Muscle layer of colon (tissue), 2 donors: Measurements from ENCODE around the gene GFI1.

Experiments
- H3K27ac ChIP-seq: one replicate; pipeline ENCODE4 v1.7.0; 2013; ENCODE audit warnings: low read depth, mild to moderate bottlenecking, low read length, moderate library complexity
- H3K27me3 ChIP-seq, 2 donors: one replicate each; pipeline ENCODE4 v1.7.0; 2013; ENCODE audit warnings: low read length in 2 of 2, mild to moderate bottlenecking in 2 of 2; ENCODE audit not compliant: insufficient read depth in 2 of 2, control insufficient read depth in 1 of 2
- H3K36me3 ChIP-seq: one replicate; pipeline ENCODE4 v1.7.0; 2013; ENCODE audit warnings: mild to moderate bottlenecking, low read length; ENCODE audit not compliant: insufficient read depth
- H3K4me1 ChIP-seq: one replicate; pipeline ENCODE4 v1.7.0; 2013; ENCODE audit warnings: mild to moderate bottlenecking, low read length; ENCODE audit not compliant: insufficient read depth
- H3K4me3 ChIP-seq, 2 donors: one replicate each; pipeline ENCODE4 v1.7.0; 2013; ENCODE audit warnings: low read length in 2 of 2, low read depth in 1 of 2, mild to moderate bottlenecking in 1 of 2, moderate library complexity in 1 of 2
- H3K9ac ChIP-seq: one replicate; pipeline ENCODE4 v1.7.0; 2013; ENCODE audit warnings: low read length
- H3K9me3 ChIP-seq: one replicate; pipeline ENCODE4 v1.7.0; 2013; ENCODE audit warnings: mild to moderate bottlenecking, low read length
- donor health status: abdominal sarcoma.
- donor health status: Adenocarcinoma of cecum.

GFI1 gene

GRCh38 chr1:92478393-92478792, 8.3 kb downstream of the GFI1 start:
- Histone ChIP-seq H3K4me1 (peaks cover 23% of the 10 kb centered on the region), H3K4me3 (no peak overlapping the region), H3K9ac (no peak overlapping the region), H3K27ac (no peak overlapping the region), H3K36me3 (no peaks in the 10 kb centered on the region), H3K27me3 (peaks cover 26 to 40% of the 10 kb centered on the region in 2 donors), H3K9me3 (no peaks in the 10 kb centered on the region)

DNA sequence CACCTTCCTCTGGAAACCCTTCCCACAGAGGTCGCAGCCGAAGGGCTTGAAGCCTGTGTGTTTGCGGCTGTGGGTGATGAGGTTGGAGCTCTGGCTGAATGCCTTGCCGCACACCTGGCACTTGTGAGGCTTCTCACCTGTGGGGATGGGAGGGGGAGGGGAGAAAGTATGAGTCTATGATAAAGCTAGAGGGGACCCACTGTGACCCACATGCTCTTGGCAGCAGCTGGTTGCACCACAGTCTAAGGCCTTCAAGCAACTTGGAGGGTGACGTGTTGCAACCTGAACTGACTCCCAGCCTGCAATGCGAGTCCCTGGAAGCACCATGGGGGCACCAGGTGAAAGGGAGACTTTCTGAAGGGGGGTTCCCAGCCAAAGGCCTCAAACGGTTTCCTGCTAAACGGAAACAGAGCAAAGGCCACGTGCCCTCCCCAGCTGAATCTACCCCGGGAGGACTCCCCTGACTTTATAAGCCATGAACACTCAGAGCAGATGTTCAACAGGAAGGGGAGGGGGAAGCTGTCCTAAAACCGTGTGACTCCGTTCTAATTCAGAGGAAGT, 10.6 kb downstream of the GFI1 start:
- Histone ChIP-seq H3K9me3 (no peaks in the 10 kb centered on the region), H3K9ac (no peak overlapping the region), H3K36me3 (no peaks in the 10 kb centered on the region), H3K27ac (no peak overlapping the region), H3K27me3 (peaks cover 4 to 18% of the 10 kb centered on the region in 2 donors), H3K4me3 (no peak overlapping the region), H3K4me1 (peaks cover under 1% of the 10 kb centered on the region)

DNA sequence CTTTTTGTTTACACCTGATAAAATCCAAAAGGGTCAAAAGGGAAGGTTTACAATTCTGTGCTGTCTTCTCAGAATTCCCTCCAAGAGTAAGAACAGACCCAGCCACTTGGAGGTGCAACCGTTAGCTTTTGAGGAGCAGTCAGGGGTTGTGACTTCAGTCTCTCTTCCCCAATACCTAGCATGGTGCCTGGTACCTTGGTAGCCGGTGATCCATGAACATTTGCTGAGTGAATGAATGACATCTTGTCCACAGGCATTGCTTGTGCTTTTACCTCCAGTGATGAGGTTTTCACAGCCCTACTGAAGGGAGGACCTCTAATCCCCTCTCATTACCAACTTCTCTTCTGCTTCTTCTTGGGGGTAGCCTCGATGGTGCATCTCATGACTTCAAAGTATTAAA, 11.7 kb downstream of the GFI1 start:
- H3K9ac ChIP-seq: no peak overlapping the region
- no peaks in the 10 kb centered on the region for H3K4me1 ChIP-seq
- no peak overlapping the region for H3K27ac ChIP-seq
- peaks cover 0 to 6% of the 10 kb centered on the region in 2 donors for H3K27me3 ChIP-seq
- no peak overlapping the region for H3K4me3 ChIP-seq
- no peaks in the 10 kb centered on the region for H3K9me3 ChIP-seq
- H3K36me3 ChIP-seq: no peaks in the 10 kb centered on the region

DNA sequence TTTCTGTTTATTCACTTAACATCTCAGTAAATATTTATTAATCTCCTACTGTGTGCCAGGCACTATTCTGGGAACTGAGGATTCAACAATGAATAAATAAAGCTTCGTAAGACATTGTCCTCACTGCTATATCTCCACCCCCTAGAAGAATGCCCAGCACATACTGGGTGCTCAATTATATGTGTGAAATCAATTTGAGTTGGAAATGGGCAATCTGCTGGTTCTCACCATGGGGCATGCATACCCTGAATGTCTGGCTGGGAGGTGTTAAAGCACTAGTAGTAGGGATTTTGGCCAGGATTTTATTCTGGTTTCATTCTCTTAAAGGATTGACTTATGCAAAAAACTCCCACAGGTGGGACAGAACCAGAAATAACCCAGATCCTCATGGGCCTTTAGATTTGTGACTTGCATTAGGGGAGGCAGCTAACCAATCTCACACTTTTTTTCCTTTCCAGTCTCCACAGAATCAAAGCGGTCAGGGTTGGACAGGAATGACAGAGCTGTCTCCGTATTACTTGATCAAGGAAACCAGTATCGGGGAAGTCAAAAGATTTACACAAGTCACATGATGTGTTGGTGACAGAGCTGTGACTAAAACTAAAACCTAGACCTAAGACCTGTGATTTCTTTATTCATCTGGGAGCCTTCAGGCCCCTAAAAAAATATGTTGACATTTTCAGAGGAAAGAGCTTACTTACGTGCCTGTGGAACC, 12.8 kb downstream of the GFI1 start:
- Histone ChIP-seq H3K27ac (no peak overlapping the region), H3K36me3 (no peaks in the 10 kb centered on the region), H3K4me1 (no peaks in the 10 kb centered on the region), H3K9me3 (no peaks in the 10 kb centered on the region), H3K4me3 (no peak overlapping the region), H3K9ac (no peak overlapping the region), H3K27me3 (no peaks in the 10 kb centered on the region)

- Histone ChIP-seq H3K27ac (no peak overlapping the region), H3K36me3 (no peaks in the 10 kb centered on the region), H3K4me1 (no peaks in the 10 kb centered on the region), H3K9ac (no peak overlapping the region), H3K27me3 (no peaks in the 10 kb centered on the region), H3K9me3 (no peaks in the 10 kb centered on the region), H3K4me3 (no peak overlapping the region)
Observed at GRCh38 chr1:92470216-92470615, 16.5 kb downstream of the GFI1 start.

GRCh38 chr1:92466683-92467352, 19.9 kb downstream of the GFI1 start:
- Histone ChIP-seq H3K9me3 (no peaks in the 10 kb centered on the region), H3K27ac (no peak overlapping the region), H3K36me3 (no peaks in the 10 kb centered on the region), H3K27me3 (no peaks in the 10 kb centered on the region), H3K9ac (no peak overlapping the region), H3K4me3 (no peak overlapping the region), H3K4me1 (no peaks in the 10 kb centered on the region)

GRCh38 chr1:92465256-92465647, 21.5 kb downstream of the GFI1 start:
- Histone ChIP-seq H3K27me3 (no peaks in the 10 kb centered on the region), H3K4me1 (no peaks in the 10 kb centered on the region), H3K9ac (no peak overlapping the region), H3K9me3 (no peaks in the 10 kb centered on the region), H3K27ac (no peak overlapping the region), H3K4me3 (no peak overlapping the region), H3K36me3 (no peaks in the 10 kb centered on the region)

GRCh38 chr1:92464588-92465255, 22.0 kb downstream of the GFI1 start:
- Histone ChIP-seq H3K4me1 (no peaks in the 10 kb centered on the region), H3K27ac (no peak overlapping the region), H3K9ac (no peak overlapping the region), H3K36me3 (no peaks in the 10 kb centered on the region), H3K27me3 (no peaks in the 10 kb centered on the region), H3K4me3 (no peak overlapping the region), H3K9me3 (no peaks in the 10 kb centered on the region)

DNA sequence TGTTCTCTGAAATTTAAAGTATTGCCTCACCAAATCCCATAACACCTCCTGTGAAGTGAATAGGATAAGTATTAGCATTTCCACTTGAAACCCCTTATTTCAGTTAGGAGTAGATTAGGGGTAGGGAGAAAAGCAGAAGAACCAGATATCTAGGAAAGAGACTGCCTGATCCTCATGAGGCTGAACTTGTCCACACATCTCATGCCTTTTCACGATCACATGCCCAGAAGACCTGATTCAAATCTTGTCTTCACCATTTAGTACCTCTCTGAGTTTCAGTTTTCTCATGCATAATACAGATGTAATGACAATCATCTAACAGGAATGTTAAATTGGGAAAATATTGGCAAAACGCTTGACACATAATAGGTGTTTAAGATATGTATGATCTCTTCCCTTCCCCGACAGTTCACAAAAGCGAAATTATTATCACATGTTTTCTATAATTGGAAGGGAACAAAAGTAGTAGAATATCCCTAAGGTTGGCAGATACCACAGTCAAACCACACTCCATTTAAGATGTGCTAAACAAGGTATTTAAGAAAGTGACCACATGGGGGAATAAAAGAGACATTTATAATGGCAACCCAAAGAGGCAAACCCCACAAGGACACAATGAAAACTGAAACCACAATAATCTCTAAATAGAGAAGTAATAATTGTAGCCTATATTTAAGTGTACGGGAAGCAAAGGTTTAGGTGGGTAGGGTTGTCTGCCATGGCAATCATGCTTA, 25.2 kb downstream of the GFI1 start:
- Histone ChIP-seq H3K4me3 (no peak overlapping the region), H3K9ac (no peak overlapping the region), H3K27ac (no peak overlapping the region), H3K36me3 (no peaks in the 10 kb centered on the region), H3K4me1 (no peaks in the 10 kb centered on the region), H3K27me3 (no peaks in the 10 kb centered on the region), H3K9me3 (no peaks in the 10 kb centered on the region)

- H3K4me1 ChIP-seq: no peaks in the 10 kb centered on the region
- no peaks in the 10 kb centered on the region for H3K27me3 ChIP-seq
- no peaks in the 10 kb centered on the region for H3K36me3 ChIP-seq
- no peaks in the 10 kb centered on the region for H3K9me3 ChIP-seq
- H3K27ac ChIP-seq: no peak overlapping the region
- no peak overlapping the region for H3K9ac ChIP-seq
- no peak overlapping the region for H3K4me3 ChIP-seq
Observed at GRCh38 chr1:92459871-92460320, 26.8 kb downstream of the GFI1 start.

DNA sequence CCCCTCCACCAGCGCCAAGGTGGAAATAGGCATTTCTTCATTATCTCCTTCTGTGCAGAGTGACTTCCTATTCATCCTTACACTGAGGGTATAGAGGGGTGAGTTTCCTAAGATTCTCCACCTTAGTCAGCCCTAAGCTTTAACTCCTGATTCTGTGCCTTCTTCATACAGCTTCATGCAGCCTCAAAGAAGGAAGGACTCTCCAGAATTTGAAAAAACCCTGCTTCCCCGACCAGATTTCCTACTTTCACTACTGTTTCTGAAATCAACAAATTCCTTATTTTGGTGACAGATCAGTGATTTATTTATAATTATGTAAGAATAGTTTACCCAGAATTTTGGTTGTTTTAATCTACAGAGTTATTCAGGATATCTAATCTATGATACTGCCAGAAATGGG, 28.6 kb downstream of the GFI1 start:
- no peaks in the 10 kb centered on the region for H3K36me3 ChIP-seq
- H3K9ac ChIP-seq: no peak overlapping the region
- no peaks in the 10 kb centered on the region for H3K4me1 ChIP-seq
- H3K27me3 ChIP-seq: no peaks in the 10 kb centered on the region
- no peak overlapping the region for H3K27ac ChIP-seq
- no peak overlapping the region for H3K4me3 ChIP-seq
- H3K9me3 ChIP-seq: no peaks in the 10 kb centered on the region
